ENCODE measurements around the gene TLE4. TPM values are rescaled to one million over a fixed set of nuclear protein-coding genes. Genes with fewer than 3 reads are reported as not detected.

The TLE4 gene
- total and polyA plus RNA-seq, 2 donors (not counting 1 experiment from before 2014, with no cell fraction given): 34.7 to 57.3 TPM

GRCh38 chr9:79663300-79663699 lies 91.5 kb downstream of the TLE4 start:
- peaks cover 4% of the 10 kb centered on the region for H3K79me2 ChIP-seq (ENCODE audit: control insufficient read depth, insufficient read depth, low read length)
- H4K20me1 ChIP-seq (ENCODE audit: control insufficient read depth, insufficient read depth, low read length, poor library complexity, severe bottlenecking): peaks cover 3% of the 10 kb centered on the region
- H3K4me1 ChIP-seq (ENCODE audit: control insufficient read depth in 2 of 2, insufficient read depth in 2 of 2, low read length in 2 of 2): peaks cover 2 to 3% of the 10 kb centered on the region in 2 donors
- TF ChIP-seq CTCF (IDR thresholded peaks at IDR 0.05) (no peak), EZH2 (IDR thresholded peaks at IDR 0.05; ENCODE audit: borderline replicate concordance, insufficient read depth, low read depth, low read length, poor library complexity, severe bottlenecking) (no peak)
- ATAC-seq (ENCODE audit: low read depth) (no peak), DNase-seq (no peak)
- no peak overlapping the region for H3K9ac ChIP-seq (ENCODE audit: low read length)
- H3K27me3 Mint-ChIP-seq: no peaks in the 10 kb centered on the region
- H3K4me3 ChIP-seq (ENCODE audit: control extremely low read depth in 1 of 5, extremely low read depth in 1 of 5, insufficient read depth in 1 of 5, low read depth in 2 of 5, low read length in 4 of 5): no peak overlapping the region
- peaks cover 30% of the 10 kb centered on the region for H3K4me1 Mint-ChIP-seq
- intact Hi-C loops (cut with micrococcal nuclease): no loop called here
- H3K27me3 ChIP-seq (replicated peaks in 1 of 4; ENCODE audit: control extremely low read depth in 1 of 4, control insufficient read depth in 3 of 4, insufficient read depth in 4 of 4, low read length in 3 of 4): no peaks in the 10 kb centered on the region
- POLR2A ChIA-PET: no interaction called here
- H3K27ac ChIP-seq (ENCODE audit: low read length in 2 of 2): no peak overlapping the region
- H3K9me3 ChIP-seq (ENCODE audit: control extremely low read depth in 1 of 3, control insufficient read depth in 2 of 3, insufficient read depth in 1 of 3, low read length in 2 of 3): no peaks in the 10 kb centered on the region
- no peaks in the 10 kb centered on the region for H3K9me3 Mint-ChIP-seq (ENCODE audit: insufficient read depth)
- no peak overlapping the region for H3K4me2 ChIP-seq (replicated peaks; ENCODE audit: low read depth, low read length, poor library complexity, severe bottlenecking)
- WGBS (ENCODE audit: insufficient coverage): 100% methylated on average over 2 of the region's 6 CpGs
- peaks cover 0 to 3% of the 10 kb centered on the region in 2 experiments for H3K36me3 ChIP-seq (replicated peaks in 1 of 2; ENCODE audit: control extremely low read depth in 1 of 2, control insufficient read depth in 1 of 2, extremely low read depth in 1 of 2, insufficient read depth in 2 of 2, low read length in 1 of 2)
- no peak overlapping the region for H2AFZ ChIP-seq (ENCODE audit: insufficient read depth, low read depth, low read length, poor library complexity, severe bottlenecking)
- CTCF ChIA-PET: no interaction called here
- H3K4me3 Mint-ChIP-seq: no peak overlapping the region
- peak overlapping the region; percentile 8 for H3K27ac Mint-ChIP-seq

- H3K4me3 ChIP-seq (ENCODE audit: control extremely low read depth in 1 of 5, extremely low read depth in 1 of 5, insufficient read depth in 1 of 5, low read depth in 2 of 5, low read length in 4 of 5): no peak overlapping the region
- peaks cover 2 to 3% of the 10 kb centered on the region in 2 donors for H3K4me1 ChIP-seq (ENCODE audit: control insufficient read depth in 2 of 2, insufficient read depth in 2 of 2, low read length in 2 of 2)
- H3K27me3 ChIP-seq (replicated peaks in 1 of 4; ENCODE audit: control extremely low read depth in 1 of 4, control insufficient read depth in 3 of 4, insufficient read depth in 4 of 4, low read length in 3 of 4): no peaks in the 10 kb centered on the region
- peaks cover 4% of the 10 kb centered on the region for H3K79me2 ChIP-seq (ENCODE audit: control insufficient read depth, insufficient read depth, low read length)
- WGBS (ENCODE audit: insufficient coverage): 85% methylated on average over 7 of the region's 13 CpGs
- ATAC-seq (ENCODE audit: low read depth) (no peak), DNase-seq (no peak)
- no peak overlapping the region for H3K4me2 ChIP-seq (replicated peaks; ENCODE audit: low read depth, low read length, poor library complexity, severe bottlenecking)
- no peak overlapping the region for H3K4me3 Mint-ChIP-seq
- no peaks in the 10 kb centered on the region for H3K9me3 Mint-ChIP-seq (ENCODE audit: insufficient read depth)
- peaks cover 30% of the 10 kb centered on the region for H3K4me1 Mint-ChIP-seq
- H2AFZ ChIP-seq (ENCODE audit: insufficient read depth, low read depth, low read length, poor library complexity, severe bottlenecking): no peak overlapping the region
- intact Hi-C loops (cut with micrococcal nuclease): no loop called here
- H3K27ac Mint-ChIP-seq: no peak overlapping the region
- ChIA-PET CTCF (no interaction called here), POLR2A (no interaction called here)
- TF ChIP-seq CTCF (IDR thresholded peaks at IDR 0.05) (no peak), EZH2 (IDR thresholded peaks at IDR 0.05; ENCODE audit: borderline replicate concordance, insufficient read depth, low read depth, low read length, poor library complexity, severe bottlenecking) (no peak)
- peaks cover 0 to 3% of the 10 kb centered on the region in 2 experiments for H3K36me3 ChIP-seq (replicated peaks in 1 of 2; ENCODE audit: control extremely low read depth in 1 of 2, control insufficient read depth in 1 of 2, extremely low read depth in 1 of 2, insufficient read depth in 2 of 2, low read length in 1 of 2)
- no peak overlapping the region for H3K27ac ChIP-seq (ENCODE audit: low read length in 2 of 2)
- H3K9ac ChIP-seq (ENCODE audit: low read length): no peak overlapping the region
- H4K20me1 ChIP-seq (ENCODE audit: control insufficient read depth, insufficient read depth, low read length, poor library complexity, severe bottlenecking): peaks cover 3% of the 10 kb centered on the region
- no peaks in the 10 kb centered on the region for H3K9me3 ChIP-seq (ENCODE audit: control extremely low read depth in 1 of 3, control insufficient read depth in 2 of 3, insufficient read depth in 1 of 3, low read length in 2 of 3)
- no peaks in the 10 kb centered on the region for H3K27me3 Mint-ChIP-seq
These were observed 92.1 kb downstream of the TLE4 start for GRCh38 chr9:79663878-79664277.

Measured in B cell (primary cell).